MCF 10A (cell line): Measurements from ENCODE around the gene FAF2. TPM values are rescaled to one million over a fixed set of nuclear protein-coding genes. Genes with fewer than 3 reads are reported as not detected.

Experiments
- BruUV-seq: library from RNA; stranded (reverse); fragments of 400-500 nt; replicated peaks from 2 replicates; lab custom pipeline; 2021; lab: Mats Ljungman, UMichigan
- CTCF ChIA-PET: fragments of 300-600 bp; sonication (Branson Sonifier 250); formaldehyde crosslinking; extraction: SDS; loops from one replicate; lab custom pipeline; 2021; ENCODE audit warnings: antibody characterized with exemption, inconsistent platforms; lab: Yijun Ruan, JAX
- POLR2A ChIA-PET: fragments of 300-600, 350-650 bp; sonication (Branson Sonifier 250); formaldehyde crosslinking; extraction: SDS; loops from one replicate; lab custom pipeline; 2020; ENCODE audit warnings: antibody characterized with exemption, inconsistent platforms; lab: Yijun Ruan, JAX
- DNase-seq: peaks from one replicate; pipeline ENCODE4 v3.0.0-alpha.2; 2018; ENCODE audit not compliant: unreplicated experiment
- H3K27ac Mint-ChIP-seq: one replicate; pipeline ENCODE4 v1.8.0; 2022; ENCODE audit warnings: mild to moderate bottlenecking, low read depth, mixed read lengths; ENCODE audit not compliant: unreplicated experiment
- H3K27me3 Mint-ChIP-seq: one replicate; pipeline ENCODE4 v1.8.0; 2022; ENCODE audit warnings: mixed read lengths; ENCODE audit not compliant: insufficient read depth, unreplicated experiment
- H3K36me3 Mint-ChIP-seq: one replicate; pipeline ENCODE4 v1.8.0; 2022; ENCODE audit warnings: mild to moderate bottlenecking, moderate library complexity, mixed read lengths; ENCODE audit not compliant: insufficient read depth, unreplicated experiment
- H3K4me1 Mint-ChIP-seq: one replicate; pipeline ENCODE4 v1.8.0; 2022; ENCODE audit warnings: mixed read lengths; ENCODE audit not compliant: insufficient read depth, unreplicated experiment
- H3K4me3 Mint-ChIP-seq: one replicate; pipeline ENCODE4 v1.8.0; 2022; ENCODE audit warnings: mild to moderate bottlenecking, moderate library complexity, mixed read lengths; ENCODE audit not compliant: unreplicated experiment
- H3K9me3 Mint-ChIP-seq: one replicate; pipeline ENCODE4 v1.8.0; 2022; ENCODE audit warnings: mixed read lengths; ENCODE audit not compliant: unreplicated experiment
- intact Hi-C: fragments of 100-400 bp; cut with micrococcal nuclease; formaldehyde crosslinking; loops from 2 replicates; pipeline ENCODE4 v1.14.1; 2022
- total RNA-seq: library from RNA; stranded (reverse); gene quantifications from 2 replicates; pipeline ENCODE4 v1.2.3, GENCODE V29; 2022
- TF ChIP-seq, protein P1 (sequence below): fragments of 200-600 bp; IDR thresholded peaks from one replicate; pipeline ENCODE4 v1.8.0; 2022; ENCODE audit warnings: antibody characterized with exemption, mild to moderate bottlenecking; ENCODE audit not compliant: unreplicated experiment

Gene FAF2
- total RNA-seq, 1 experiment from 2014 or later, result 78.3 TPM

DNA sequence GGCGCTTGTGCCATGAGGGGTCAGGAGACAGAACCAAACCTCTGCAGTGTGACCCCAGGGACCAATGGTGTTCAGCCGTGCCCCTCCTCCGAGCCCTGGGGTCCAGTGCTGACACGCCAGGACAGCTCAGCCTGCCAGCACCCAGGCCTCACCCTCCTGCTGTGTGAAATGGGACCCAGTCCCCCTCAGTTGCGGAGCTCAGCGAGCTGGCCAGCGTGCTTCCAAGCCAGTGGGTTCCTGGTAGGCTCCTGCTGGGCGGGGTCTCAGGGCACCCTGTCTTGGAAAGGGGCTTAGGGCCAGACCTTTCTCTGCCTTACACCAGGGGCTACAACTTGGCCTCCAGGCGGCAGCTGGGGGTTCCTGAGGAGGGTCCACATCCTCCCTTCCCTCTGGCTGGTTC, 84.6 kb downstream of the FAF2 start:
- DNase-seq, result no peak
- H3K4me1 Mint-ChIP-seq, result peaks cover 26% of the 10 kb centered on the region
- H3K4me3 Mint-ChIP-seq, result no peak overlapping the region
- TF ChIP-seq, protein P1, sequence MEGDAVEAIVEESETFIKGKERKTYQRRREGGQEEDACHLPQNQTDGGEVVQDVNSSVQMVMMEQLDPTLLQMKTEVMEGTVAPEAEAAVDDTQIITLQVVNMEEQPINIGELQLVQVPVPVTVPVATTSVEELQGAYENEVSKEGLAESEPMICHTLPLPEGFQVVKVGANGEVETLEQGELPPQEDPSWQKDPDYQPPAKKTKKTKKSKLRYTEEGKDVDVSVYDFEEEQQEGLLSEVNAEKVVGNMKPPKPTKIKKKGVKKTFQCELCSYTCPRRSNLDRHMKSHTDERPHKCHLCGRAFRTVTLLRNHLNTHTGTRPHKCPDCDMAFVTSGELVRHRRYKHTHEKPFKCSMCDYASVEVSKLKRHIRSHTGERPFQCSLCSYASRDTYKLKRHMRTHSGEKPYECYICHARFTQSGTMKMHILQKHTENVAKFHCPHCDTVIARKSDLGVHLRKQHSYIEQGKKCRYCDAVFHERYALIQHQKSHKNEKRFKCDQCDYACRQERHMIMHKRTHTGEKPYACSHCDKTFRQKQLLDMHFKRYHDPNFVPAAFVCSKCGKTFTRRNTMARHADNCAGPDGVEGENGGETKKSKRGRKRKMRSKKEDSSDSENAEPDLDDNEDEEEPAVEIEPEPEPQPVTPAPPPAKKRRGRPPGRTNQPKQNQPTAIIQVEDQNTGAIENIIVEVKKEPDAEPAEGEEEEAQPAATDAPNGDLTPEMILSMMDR, result no peak
- no peak overlapping the region for H3K27ac Mint-ChIP-seq
- no TSS peak for BruUV-seq
- CTCF ChIA-PET, result interaction anchor here (0.7 to 4.3 kb wide), 5 partner anchors 10 to 138 kb away, joined by 3 to 15 read pairs (median 7); partner anchors contain the start of genes CLTB and FAF2
- POLR2A ChIA-PET, result interaction anchor here (3.5 to 8.3 kb wide), 5 partner anchors 8 to 116 kb away, joined by 15 to 154 read pairs (median 70); partner anchors contain the start of gene CLTB
- peaks cover 64% of the 10 kb centered on the region for H3K36me3 Mint-ChIP-seq
- no peaks in the 10 kb centered on the region for H3K9me3 Mint-ChIP-seq
- no peaks in the 10 kb centered on the region for H3K27me3 Mint-ChIP-seq
- intact Hi-C loops, result no loop called here

- Mint-ChIP-seq H3K4me1 (peaks cover 31% of the 10 kb centered on the region), H3K27me3 (no peaks in the 10 kb centered on the region), H3K4me3 (peak overlapping the region; percentile 91), H3K9me3 (no peaks in the 10 kb centered on the region), H3K36me3 (peaks cover 62% of the 10 kb centered on the region), H3K27ac (no peak overlapping the region)
- ChIA-PET CTCF (interaction anchor here (0.6 to 4.3 kb wide), 12 partner anchors 9 to 1016 kb away, joined by 3 to 15 read pairs (median 3); partner anchors contain the start of genes CLTB and FAF2), POLR2A (interaction anchor here (0.7 to 8.3 kb wide), 10 partner anchors 9 to 144 kb away, joined by 3 to 154 read pairs (median 54); partner anchors contain the start of genes CLTB, FAF2, HIGD2A and NOP16)
- BruUV-seq, result no TSS peak
- TF ChIP-seq, protein P1, result no peak
- intact Hi-C loops, result no loop called here
- DNase-seq, result no peak
Observed at GRCh38 chr5:176533390-176533789, 85.2 kb downstream of the FAF2 start.

DNA sequence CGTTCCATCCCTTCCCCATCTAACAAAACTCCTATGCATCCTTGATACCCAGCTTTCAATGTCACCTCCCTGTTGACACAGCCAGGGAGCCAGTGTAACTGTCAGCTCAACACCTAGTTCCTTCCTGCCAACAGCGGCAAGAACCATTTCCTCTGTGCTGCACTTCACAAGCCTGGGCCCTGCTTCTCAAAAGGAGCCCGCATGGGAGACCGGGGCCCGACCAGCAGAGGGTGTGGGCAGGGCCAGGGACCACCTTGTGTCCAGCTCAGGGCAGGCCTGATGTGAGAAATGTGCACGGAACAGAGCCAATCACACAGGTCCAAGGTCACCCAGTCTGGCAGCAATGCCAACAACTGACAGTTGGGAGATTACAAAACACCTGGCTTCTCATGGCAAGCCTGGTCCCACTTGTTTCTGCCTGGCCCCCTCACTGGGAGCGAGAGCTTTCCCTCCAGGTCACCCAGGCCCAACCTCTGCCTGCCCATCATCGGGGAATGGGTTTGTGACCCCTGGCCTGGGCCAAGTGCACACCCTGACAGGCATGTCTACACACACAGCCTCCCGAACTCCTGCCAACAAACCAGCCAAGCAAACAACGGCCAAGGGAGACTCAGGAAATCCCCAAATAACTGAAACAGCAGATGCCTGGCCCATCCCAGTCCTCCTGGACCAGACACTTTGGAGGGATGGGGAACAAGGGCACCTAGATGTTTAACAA, 85.9 kb downstream of the FAF2 start:
- Mint-ChIP-seq H3K36me3 (peaks cover 56% of the 10 kb centered on the region), H3K27me3 (no peaks in the 10 kb centered on the region), H3K4me1 (peaks cover 35% of the 10 kb centered on the region), H3K27ac (peak overlapping the region; percentile 98), H3K4me3 (peak overlapping the region; percentile 91), H3K9me3 (no peaks in the 10 kb centered on the region)
- TF ChIP-seq, protein P1, result no peak
- DNase-seq, result peak; percentile 63
- CTCF ChIA-PET, result interaction anchor here (0.7 to 5.2 kb wide), 12 partner anchors 8 to 1016 kb away, joined by 3 to 39 read pairs (median 4); partner anchors contain the start of genes CLTB and FAF2
- intact Hi-C loops, result no loop called here
- POLR2A ChIA-PET, result interaction anchor here (0.6 to 8.3 kb wide), 11 partner anchors 10 to 145 kb away, joined by 3 to 154 read pairs (median 42); partner anchors contain the start of genes CLTB, FAF2, HIGD2A and NOP16
- no TSS peak for BruUV-seq

- Mint-ChIP-seq H3K36me3 (peaks cover 50% of the 10 kb centered on the region), H3K27me3 (no peaks in the 10 kb centered on the region), H3K4me1 (peaks cover 37% of the 10 kb centered on the region), H3K27ac (peak overlapping the region; percentile 98), H3K9me3 (no peaks in the 10 kb centered on the region), H3K4me3 (peak overlapping the region; percentile 91)
- POLR2A ChIA-PET, result interaction anchor here (0.6 to 8.3 kb wide), 19 partner anchors 9 to 146 kb away, joined by 3 to 154 read pairs (median 10); partner anchors contain the start of genes CLTB, FAF2, HIGD2A and NOP16
- intact Hi-C loops, result no loop called here
- no peak for DNase-seq
- CTCF ChIA-PET, result interaction anchor here (0.7 to 5.2 kb wide), 7 partner anchors 16 to 119 kb away, joined by 3 to 39 read pairs (median 4); partner anchors contain the start of genes CLTB and FAF2
- no TSS peak for BruUV-seq
- TF ChIP-seq, protein P1, result no peak
Observed at GRCh38 chr5:176534640-176535039, 86.5 kb downstream of the FAF2 start.
